GM19455 (cell line): ENCODE measurements around the gene PSMA6.
"Not testable (repeated sequence)": the region's sequence is repeated elsewhere in the genome, so short reads cannot be mapped to it uniquely, and the experiment has no call there.

ENCODE experiments used
- ATAC-seq: cut with Tn5 transposase; IDR thresholded peaks from one replicate; pipeline ENCODE4 v1.9.1; 2021; ENCODE audit not compliant: unreplicated experiment

Gene PSMA6

DNA sequence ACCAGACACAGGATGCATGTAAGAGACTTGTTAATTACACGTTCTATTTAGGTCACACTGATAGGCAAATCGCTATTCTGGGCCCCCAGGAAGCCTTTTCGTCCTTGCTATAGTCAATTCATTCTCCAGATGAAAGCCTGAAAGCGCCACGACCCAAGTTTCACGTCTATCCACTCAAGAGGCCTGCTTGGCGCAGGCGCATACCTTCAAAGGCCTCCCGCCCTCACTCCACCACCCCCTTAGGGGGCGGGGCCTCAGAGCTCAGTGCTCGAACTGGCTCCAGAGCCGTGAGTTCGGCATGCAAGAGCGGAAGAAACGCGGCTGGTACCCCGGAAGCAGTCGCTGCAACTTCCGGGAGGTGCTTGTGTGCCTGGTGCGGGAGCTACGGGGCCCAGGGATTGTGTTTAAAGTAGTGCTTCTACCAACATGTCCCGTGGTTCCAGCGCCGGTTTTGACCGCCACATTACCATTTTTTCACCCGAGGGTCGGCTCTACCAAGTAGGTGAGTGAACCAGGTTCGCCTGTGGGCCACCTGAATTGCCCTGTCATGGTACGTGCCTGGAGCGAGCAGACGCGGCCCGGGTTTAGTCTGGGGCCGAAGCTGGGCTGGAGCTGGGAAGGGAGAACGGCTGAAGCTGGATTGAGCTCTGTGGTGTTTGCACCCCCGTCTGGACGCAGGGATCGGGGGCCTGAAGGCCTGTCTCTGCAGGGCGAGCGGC is at the start of gene PSMA6:
Gene PSMA6, plus strand, starts transcription at position 332 of the 719 bp plus-strand sequence. Its CDS starts 95 bp downstream, at position 427.
- ATAC-seq, result peak; percentile 85

DNA sequence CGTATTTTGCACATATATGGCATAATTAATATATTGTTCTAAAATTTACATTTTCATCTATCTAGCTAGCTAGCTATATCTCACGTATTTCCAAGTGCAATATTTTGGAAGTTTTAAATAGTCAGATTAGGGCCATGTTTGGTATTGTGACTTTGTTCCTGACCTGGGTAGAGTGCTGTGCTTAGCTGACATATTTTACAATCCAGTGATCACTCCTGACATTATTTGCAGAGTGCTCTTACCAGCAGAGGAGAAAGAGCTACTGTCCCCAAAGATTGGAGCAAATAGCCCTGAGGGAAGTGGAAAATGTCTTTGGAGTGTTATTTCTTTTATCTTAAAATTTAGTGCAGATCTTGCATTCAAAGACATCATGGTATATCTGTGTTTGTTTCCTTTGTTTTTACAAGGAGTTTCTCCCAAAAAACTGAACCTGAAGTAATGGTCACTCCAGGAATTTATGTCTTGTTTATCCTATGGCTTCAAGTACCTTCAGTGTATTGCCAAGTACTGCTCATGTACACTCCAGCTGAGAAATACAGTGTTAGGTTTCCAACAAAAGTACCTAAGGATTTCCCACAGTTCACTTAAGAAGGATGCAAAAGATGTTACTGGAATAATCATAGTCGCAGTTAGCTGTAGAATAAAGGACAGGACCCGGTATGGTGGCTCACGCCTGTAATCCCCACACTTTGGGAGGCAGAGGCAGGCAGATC is 49.4 kb upstream of the PSMA6 start:
- ATAC-seq, result no peak

DNA sequence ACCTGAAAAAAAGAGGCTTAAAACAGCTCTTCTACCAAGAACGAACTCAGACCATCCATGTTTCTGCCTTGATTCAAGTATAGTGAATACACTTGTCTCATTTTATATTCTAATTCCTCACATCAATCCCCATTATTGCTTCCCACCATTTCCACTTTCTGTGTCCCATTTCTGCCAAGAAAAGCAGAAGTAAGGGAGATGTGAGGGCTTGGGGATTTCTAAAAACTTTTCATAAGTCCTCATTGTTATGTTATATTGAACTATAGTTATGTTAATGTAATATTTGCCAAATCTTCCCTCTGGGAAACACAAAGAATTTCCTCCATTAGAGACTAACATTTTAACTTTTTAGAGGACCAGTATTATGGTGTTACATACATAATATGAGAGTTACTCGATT is 48.2 kb upstream of the PSMA6 start:
- no peak for ATAC-seq

DNA sequence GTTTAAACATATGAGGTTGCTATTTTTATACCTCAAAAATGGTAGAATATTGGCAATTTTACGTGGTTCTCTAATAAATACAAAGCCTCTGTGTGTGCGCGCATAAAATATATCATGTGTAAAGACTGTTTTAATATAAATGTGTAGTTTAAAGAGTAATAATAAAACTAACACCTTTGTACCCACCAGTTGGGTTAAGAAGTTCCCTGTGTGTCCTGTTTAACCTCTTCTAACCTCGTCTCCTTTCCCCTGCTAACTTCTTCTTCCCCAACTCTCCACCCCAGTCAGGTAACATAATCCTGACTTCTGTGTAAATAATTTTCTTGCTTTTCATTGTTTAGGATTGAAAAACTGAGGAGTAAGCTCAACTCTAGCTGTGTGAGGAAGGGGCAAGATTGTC is 47.6 kb upstream of the PSMA6 start:
- ATAC-seq, result no peak

DNA sequence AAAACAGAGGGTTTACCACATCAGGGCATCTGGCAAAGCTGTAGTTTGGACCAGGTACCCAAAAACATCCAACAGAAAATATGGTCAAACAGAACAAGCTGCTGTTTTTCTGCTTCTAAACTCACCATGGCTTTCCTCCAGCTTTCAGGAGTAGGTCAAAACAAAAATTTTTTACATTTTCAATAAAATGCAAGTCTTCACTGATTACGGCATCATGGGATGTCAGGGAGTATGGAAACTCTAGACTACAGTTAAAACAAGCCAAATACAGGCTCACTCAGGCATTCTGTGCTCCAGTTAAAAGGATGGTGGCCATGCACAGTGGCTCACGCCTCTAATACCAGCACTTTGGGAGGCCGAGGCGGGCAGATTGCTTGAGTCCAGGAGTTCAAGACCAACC is 47.1 kb upstream of the PSMA6 start:
- no peak for ATAC-seq

DNA sequence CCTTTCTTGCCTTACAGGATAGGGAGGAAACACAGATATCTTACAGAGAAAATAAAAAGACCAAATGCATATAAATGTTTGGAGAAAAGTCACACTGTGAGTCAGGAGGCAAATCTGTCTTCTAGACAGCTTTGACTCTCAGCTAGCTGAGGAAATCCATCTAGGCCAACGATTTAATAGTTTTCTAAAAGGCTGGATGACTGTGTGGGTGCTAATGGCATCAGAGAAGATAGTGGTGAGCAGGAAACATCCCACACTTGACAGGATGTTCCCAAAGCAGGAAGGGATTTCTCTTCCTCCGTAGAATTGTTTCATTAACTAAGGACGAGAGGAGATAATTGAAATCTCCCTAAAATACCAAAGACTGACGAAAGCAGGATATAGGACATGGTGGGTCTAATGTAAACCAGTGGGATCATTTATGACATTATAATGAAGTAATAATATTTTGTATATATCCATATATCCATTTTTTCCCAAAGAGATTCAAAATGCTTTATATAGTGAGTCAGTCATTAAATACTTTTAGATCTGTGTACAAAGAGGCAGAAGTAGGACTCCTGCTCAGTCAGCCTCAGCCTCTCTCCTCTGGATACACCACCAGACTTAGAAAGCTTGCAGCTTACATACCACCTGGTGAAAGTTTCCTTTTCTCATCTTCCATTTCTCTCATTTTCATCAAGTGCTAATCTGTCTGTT is 44.3 kb upstream of the PSMA6 start:
- no peak for ATAC-seq

DNA sequence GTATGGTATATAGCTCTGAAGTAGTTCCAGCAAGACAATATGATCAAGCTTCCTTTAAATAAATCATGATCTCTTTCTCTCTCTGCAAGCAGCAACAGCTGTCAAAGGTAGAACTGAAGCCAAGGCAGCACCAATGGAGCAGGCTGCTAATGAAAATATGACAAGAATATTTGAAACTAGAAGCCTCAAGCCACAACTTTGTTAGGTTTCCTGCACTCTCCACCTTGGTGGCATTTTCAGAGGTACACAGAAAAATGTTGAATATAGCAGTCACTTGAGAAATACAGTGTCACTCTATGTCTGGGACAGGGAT is 43.8 kb upstream of the PSMA6 start:
- no peak for ATAC-seq

DNA sequence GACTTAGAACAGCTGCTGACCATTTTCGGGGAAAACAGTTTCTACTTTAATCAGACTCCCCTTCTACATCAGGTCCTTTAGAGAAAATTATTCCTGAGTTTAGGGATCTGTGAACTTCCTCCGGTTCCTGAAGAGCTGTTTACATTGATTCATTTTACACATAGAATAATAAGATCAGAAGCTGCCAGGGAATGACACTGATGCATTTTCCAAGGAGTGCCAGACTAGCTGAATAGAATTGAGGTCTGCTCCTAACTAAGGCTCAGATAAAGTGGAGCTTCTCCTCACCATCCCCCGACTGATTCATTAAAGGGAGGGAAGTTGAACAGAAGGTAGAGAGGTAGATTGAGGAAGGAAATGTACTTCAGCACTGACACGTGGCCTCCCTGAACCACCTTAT is 41.9 kb upstream of the PSMA6 start:
- ATAC-seq, result no peak

DNA sequence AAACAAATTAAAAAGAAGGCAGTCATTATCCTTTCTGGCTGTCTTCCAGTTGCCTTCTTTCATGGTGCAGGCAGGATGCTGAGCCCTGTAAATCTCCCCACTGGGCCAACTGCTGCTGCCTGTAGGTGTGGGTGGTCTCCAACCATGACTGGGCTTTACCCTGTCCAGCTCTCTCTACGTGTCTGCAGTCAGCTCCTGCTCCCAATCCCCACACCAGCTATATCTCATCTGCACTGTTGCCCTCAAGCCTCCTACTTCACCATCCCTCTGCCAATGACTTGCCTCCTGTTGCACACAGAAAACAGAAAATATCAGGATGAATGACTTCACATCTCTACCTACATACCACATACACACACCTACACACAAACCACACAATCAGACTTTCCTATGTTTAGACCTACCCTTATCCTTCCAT is 39.7 kb upstream of the PSMA6 start:
- ATAC-seq, result no peak

DNA sequence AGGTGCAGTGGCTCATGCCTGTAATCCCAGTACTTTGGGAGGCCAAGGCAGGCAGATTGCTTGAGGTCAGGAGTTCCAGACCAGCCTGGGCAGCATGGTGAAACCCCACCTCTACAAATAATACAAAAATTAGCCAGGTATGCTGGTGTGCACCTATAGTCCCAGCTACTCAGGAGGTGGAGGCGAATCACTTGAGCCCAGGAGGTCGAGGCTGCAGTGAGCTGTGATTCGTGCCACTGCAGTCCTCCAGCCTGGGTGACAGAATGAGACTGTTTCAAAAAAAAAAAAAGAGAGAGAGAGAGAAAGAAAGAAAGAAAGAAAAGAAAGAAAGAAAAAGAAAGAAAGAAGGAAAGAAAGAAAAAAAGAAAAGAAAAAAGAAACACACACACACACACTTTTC is 39.1 kb upstream of the PSMA6 start:
- not testable (repeated sequence) for ATAC-seq

DNA sequence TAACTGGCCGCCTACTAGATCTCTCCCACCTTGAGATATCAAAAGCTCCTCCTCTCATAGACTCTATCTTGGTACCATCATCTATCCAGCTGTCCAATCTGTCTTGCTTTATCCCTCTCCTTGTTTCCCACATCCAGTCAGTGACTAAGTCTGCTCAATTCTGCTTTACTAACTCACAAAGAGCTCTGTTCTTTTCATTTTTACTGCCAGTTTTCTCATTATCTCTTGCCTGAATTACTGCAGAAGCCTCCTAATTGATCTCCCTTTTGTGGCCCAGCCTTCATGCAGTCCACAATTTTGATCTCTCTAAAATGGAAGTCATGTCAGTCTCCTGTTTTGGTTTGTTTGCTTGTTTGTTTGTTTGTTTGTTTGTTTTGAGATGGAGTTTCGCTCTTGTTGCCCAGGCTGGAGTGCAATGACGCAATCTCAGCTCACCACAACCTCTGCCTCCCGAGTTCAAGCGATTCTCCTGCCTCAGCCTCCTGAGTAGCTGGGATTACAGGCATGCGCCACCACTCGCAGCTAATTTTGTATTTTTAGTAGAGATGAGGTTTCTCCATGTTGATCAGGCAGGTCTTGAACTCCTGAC is 38.1 kb upstream of the PSMA6 start:
- not testable (repeated sequence) for ATAC-seq

DNA sequence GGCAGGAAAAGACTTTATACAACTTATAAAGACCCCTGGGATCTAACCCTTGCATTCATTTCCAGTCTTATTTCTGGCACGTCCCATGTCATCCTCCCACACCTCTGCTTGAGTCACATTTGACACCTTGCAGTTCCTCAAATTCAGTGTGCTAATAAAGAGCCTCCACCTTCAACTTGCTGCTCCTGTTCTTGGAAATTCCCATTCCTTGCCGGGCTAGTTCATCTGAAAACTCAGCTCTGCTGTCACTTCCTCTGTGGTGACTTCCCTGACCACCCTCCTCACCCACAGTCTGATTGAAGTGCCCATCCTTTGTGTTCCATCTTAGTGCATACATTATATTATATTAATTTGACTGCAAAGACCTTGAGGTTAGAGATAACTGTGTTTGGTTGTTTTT is 37.4 kb upstream of the PSMA6 start:
- ATAC-seq, result no peak

DNA sequence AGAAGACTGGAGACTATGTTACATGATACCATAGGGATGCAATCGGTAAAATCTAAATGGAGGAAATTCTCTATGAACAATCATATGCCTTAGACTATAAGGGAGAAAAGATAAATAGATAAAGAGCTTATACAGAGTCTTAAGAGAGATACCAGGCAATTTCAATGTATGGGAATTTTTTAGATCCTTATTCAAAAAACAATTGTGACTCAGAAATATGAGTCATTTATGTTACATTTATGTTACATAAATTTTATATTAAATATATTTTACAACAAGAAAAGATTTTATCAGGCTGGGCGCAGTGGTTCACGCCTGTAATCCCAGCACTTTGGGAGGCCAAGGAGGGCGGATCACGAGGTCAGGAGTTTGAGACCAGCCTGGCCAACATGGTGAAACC is 36.5 kb upstream of the PSMA6 start:
- ATAC-seq, result no peak

DNA sequence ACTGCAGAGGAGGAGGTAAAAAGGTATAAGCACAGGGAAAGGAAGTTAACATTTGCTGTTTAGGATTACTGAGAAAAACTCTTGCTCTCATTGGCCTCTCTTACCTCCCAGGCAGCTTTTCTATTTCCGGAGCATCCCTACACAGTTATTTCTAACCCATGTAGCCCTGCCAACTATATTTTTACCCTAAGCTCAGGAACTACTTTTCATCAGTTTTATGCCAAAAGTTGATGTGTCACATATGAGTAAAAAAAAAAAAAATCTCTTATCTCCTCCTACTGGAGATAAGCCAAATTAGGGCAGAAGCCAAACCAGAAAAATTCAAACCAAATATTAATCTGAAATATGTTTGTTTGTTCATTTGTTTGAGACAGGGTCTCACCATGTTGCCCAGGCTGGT is 34.4 kb upstream of the PSMA6 start:
- ATAC-seq, result no peak

DNA sequence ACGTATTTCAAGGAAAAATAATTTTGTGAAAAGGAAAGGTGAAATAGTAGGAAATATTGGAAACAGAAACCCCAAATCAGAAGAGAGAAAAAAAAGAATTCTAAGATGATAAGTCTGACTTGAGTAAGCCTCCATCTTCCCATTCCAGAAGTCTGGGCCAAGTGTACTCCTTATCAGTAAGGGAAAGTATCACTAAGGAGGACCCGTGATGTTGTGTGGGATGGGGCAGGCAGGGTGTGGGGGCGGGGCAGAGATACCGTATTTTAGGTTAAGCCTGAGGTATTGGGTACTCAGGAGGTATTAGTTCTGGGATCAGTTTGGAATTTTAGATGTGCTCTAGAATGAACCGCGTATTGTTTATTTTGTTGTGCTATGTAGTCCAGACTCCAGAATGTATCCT is 33.8 kb upstream of the PSMA6 start:
- ATAC-seq, result no peak

DNA sequence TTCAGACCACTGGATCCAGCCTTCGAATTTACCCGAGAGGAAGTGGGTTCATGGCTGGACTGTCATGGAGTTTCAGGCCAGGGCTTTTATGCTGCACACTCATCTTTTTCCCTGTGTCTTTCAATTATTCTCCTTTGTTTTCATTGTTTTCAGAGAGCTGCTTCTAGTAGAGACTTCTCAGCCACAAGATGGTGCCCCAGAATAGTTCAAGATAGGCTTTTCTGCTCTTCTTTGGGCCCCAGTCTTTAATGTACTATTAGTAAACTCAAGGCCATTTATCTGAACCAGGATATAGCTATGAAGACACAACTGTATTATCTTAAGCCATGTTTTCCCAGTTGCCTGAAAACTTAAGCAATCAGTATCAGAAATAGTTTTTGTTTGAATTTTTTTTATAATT is 30.4 kb upstream of the PSMA6 start:
- ATAC-seq, result no peak

DNA sequence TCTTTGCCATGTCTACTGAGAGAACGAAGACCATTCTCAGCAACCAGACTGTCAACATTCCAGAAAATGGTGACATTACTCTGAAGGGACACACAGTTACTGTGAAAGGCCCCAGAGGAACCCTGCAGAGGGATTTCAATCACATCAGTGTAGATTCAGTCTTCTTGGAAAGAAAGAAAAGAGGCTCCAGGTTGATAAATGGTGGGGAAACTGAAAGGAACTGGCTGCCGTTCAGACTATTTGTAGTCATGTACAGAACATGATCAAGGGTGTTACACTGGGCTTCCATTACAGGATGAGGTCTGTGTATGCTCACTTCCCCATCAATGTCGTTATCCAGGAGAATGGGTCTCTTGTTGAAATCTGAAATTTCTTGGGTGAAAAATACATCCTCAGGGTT is 29.7 kb upstream of the PSMA6 start:
- no peak for ATAC-seq

DNA sequence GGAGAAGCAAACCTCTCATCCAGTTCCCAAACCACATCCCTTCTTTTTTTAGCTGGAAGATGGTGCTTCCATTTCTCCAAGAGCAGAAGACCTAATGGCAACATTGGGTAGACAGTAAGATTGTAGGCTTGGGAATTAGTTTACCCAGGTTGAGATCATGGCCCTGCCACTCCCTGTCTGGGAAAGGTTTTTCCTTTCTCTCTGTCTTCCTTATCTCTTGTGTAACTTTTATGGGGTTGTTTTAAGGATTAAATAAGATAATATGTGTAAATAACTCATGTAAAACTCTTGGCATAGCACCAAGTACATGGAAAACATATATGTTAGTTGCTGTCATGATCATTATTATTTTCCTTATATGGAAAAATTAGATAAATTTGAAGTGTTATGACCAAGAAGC is 23.2 kb upstream of the PSMA6 start:
- ATAC-seq, result no peak

DNA sequence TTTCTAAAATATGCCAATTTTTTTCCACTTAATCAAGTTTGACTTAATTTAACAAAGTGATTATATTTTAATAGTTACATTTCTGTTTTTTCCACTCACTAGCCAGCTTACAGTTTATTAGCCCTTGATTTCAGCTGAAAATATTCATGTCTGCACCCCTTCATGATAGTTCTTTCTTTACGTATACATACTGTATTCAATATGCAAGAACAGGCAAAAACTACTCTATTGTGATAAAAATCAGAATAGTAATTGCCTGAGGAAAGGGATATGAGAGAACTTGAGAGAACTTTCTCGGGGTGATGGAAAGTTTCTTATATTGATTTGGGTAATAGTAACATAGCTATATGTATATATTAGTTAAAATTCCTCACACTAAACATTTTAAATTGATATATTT is 17.4 kb upstream of the PSMA6 start:
- ATAC-seq, result no peak

DNA sequence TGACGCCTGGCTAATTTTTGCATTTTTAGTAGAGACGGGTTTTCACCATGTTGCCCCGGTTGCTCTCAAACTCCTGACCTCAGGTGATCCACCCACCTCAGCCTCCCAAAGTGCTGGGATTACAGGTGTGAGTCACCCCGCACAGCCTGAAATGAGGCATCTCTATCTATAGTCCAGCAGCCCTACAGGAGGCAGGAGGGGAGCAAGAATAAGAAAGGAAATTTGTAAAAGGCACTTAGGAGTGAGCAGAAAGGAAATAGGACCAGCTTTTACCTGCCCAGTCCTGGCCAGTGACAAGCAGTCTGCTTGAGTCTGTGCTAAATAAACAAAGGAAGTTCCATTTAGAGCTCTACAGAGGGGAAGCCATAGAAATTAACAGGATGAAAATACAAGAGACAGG is 15.0 kb upstream of the PSMA6 start:
- no peak for ATAC-seq

DNA sequence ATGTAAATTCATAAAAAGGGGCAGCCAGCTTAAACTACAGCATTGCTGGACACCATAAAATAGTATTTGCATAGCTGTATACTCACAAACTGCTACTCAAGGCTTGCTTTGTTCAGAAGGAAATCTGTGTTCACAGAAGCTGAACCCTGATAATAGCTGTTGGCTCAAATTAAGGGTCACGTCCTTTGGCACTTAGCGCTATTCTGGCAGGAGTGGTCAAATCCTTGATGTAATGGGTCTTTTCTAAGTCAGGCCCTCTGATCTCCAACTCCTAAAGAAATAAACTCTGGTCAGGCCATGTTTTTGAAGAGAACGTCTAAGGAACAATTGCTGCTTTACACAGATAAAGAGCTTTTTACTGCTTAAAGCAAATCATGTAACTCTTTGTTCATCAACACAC is 12.8 kb upstream of the PSMA6 start:
- ATAC-seq, result no peak

DNA sequence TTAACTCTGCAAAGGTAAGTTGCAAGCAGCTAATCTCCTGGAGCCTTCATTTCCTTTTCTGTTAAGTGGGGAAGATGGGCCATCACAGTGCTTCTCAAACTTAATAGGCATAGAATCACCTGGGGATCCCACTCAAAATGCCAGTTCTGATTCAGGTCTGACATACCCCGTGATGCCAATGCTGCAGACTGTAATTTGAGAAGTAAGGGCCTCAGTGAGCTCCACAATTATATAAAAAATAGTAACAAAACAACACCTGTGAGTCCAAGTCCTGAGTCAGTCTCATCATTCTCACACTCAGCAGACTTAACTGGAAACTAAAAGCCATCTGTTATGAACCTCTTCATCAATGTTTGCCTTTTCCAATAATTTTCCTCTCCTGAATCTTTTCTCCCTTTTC is 10.8 kb upstream of the PSMA6 start:
- ATAC-seq, result no peak
